GM12875 (cell line): Measurements from ENCODE around the gene NUP160.
"Not testable (repeated sequence)": the region's sequence is repeated elsewhere in the genome, so short reads cannot be mapped to it uniquely, and the experiment has no call there.

Experiments used
- H3K4me3 ChIP-seq: one replicate; pipeline ENCODE4 v1.5.1; 2011; ENCODE audit warnings: low read depth, low read length, control low read depth
- CTCF ChIP-seq: IDR thresholded peaks from 2 replicates; pipeline ENCODE4 v1.5.1; 2011; ENCODE audit warnings: low read depth, mild to moderate bottlenecking, control low read depth, inconsistent platforms, low read length, moderate library complexity, borderline replicate concordance; ENCODE audit not compliant: insufficient read depth

Gene NUP160

GRCh38 chr11:47843361-47844055 is 4.6 kb downstream of the NUP160 start:
- no peak for TF ChIP-seq CTCF
- H3K4me3 ChIP-seq: no peak overlapping the region

GRCh38 chr11:47842749-47843148 is 5.4 kb downstream of the NUP160 start:
- H3K4me3 ChIP-seq: no peak overlapping the region
- TF ChIP-seq CTCF: no peak

GRCh38 chr11:47837929-47838328 is 10.2 kb downstream of the NUP160 start:
- TF ChIP-seq CTCF: no peak

GRCh38 chr11:47837292-47837691 is 10.9 kb downstream of the NUP160 start:
- TF ChIP-seq CTCF: no peak
- H3K4me3 ChIP-seq: no peak overlapping the region

More at GRCh38 chr11:47837929-47838328, 10.2 kb downstream of the NUP160 start:
- H3K4me3 ChIP-seq: no peak overlapping the region

- H3K4me3 ChIP-seq: not testable (repeated sequence)
Observed at GRCh38 chr11:47830013-47830412, 18.1 kb downstream of the NUP160 start.

- no peak for TF ChIP-seq CTCF
- H3K4me3 ChIP-seq: no peak overlapping the region
Observed at GRCh38 chr11:47828284-47828683, 19.9 kb downstream of the NUP160 start.

GRCh38 chr11:47822664-47823063 is 25.5 kb downstream of the NUP160 start:
- not testable (repeated sequence) for H3K4me3 ChIP-seq

GRCh38 chr11:47819743-47820142 is 28.4 kb downstream of the NUP160 start:
- TF ChIP-seq CTCF: no peak
- no peak overlapping the region for H3K4me3 ChIP-seq
